ENCODE results near the gene SORD. TPM values are rescaled to one million over a fixed set of nuclear protein-coding genes. Genes with fewer than 3 reads are reported as not detected.

The SORD gene
- total RNA-seq (2022; extraction: Qiagen RNA extraction; ENCODE audit: low read depth), result 31.3 to 39.4 TPM (median 37.4 TPM) in 5 replicates

GRCh38 chr15:45022871-45023658, at the start of gene SORD:
SORD (plus strand) TSS chr15:45023195; CDS start chr15:45023284, 89 bp downstream.

GRCh38 chr15:45114076-45114750, 91.2 kb downstream of the SORD start, which contains the start of the genes DUOX2 and DUOXA2:
DUOX2 (minus strand) TSS chr15:45114172; CDS start chr15:45113411, 761 bp downstream.
DUOXA2 (plus strand) TSS chr15:45114326; CDS start chr15:45114606, 280 bp downstream.

Other genes starting within 250 kb of the SORD start
- not detected in 5 replicates for gene TERB2, start 66.5 kb upstream of the SORD start, total RNA-seq (2022; extraction: Qiagen RNA extraction; ENCODE audit: low read depth)
- 0.02 to 0.09 TPM (median 0.03 TPM) in 5 replicates for gene DUOX2, start 91.0 kb downstream of the SORD start, total RNA-seq (2022; extraction: Qiagen RNA extraction; ENCODE audit: low read depth)
- not detected in 5 replicates for gene DUOXA2, start 91.1 kb downstream of the SORD start, total RNA-seq (2022; extraction: Qiagen RNA extraction; ENCODE audit: low read depth)
- gene DUOXA1, start 106.7 kb downstream of the SORD start, total RNA-seq (2022; extraction: Qiagen RNA extraction; ENCODE audit: low read depth), result 0.09 to 0.26 TPM (median 0.16 TPM) in 4 of 5 replicates, not detected in the other
- not detected in 5 replicates for gene DUOX1, start 106.8 kb downstream of the SORD start, total RNA-seq (2022; extraction: Qiagen RNA extraction; ENCODE audit: low read depth)
- 0.63 to 1.4 TPM (median 0.76 TPM) in 5 replicates for gene SHF, start 164.8 kb downstream of the SORD start, total RNA-seq (2022; extraction: Qiagen RNA extraction; ENCODE audit: low read depth)
- gene SLC28A2, start 229.0 kb downstream of the SORD start, total RNA-seq (2022; extraction: Qiagen RNA extraction; ENCODE audit: low read depth), result not detected in 5 replicates